IMR-90 (cell line): ENCODE results near the gene MOB1A. TPM values are rescaled to one million over a fixed set of nuclear protein-coding genes. Genes with fewer than 3 reads are reported as not detected.

ENCODE experiments used
- ATAC-seq: fragments of 200-7000 bp; cut with Tn5 transposase; 2 replicates; pipeline ENCODE4 v1.9.1; 2020; ENCODE audit warnings: low read depth, mild to moderate bottlenecking, moderate library complexity
- BruUV-seq: library from RNA; stranded (reverse); fragments of 400-500 nt; replicated peaks from 2 replicates; lab custom pipeline; 2021; lab: Mats Ljungman, UMichigan
- CTCF ChIA-PET: fragments of 300-600 bp; formaldehyde crosslinking; extraction: SDS; loops from one replicate; lab custom pipeline; 2021; ENCODE audit warnings: antibody characterized with exemption; lab: Yijun Ruan, JAX
- POLR2A ChIA-PET: fragments of 300-600 bp; sonication (Branson Sonifier 250); formaldehyde crosslinking; loops from one replicate; lab custom pipeline; 2022; ENCODE audit warnings: antibody characterized with exemption; ENCODE audit not compliant: unreplicated experiment; lab: Charles Lee
- DNase-seq: peaks from one replicate; pipeline ENCODE4 v3.0.0; 2013
- H2AFZ ChIP-seq: replicated peaks from 2 replicates; pipeline ENCODE3; 2013; ENCODE audit warnings: low read length, mild to moderate bottlenecking; ENCODE audit not compliant: poor library complexity
- H2AK5ac ChIP-seq: 2 replicates; pipeline ENCODE4 v1.6.1; 2013; ENCODE audit warnings: low read depth, low read length, inconsistent platforms
- H2AK9ac ChIP-seq: replicated peaks from 2 replicates; pipeline ENCODE3; 2013; ENCODE audit warnings: mild to moderate bottlenecking, low read depth, low read length, moderate library complexity; ENCODE audit not compliant: poor library complexity
- H2BK120ac ChIP-seq: 2 replicates; pipeline ENCODE4 v1.6.1; 2013; ENCODE audit warnings: low read depth, low read length, inconsistent platforms
- H2BK15ac ChIP-seq: 3 replicates; pipeline ENCODE4 v1.6.1; 2013; ENCODE audit warnings: low read depth, low read length, inconsistent platforms
- H2BK20ac ChIP-seq: 2 replicates; pipeline ENCODE4 v1.6.1; 2013; ENCODE audit warnings: low read depth, mild to moderate bottlenecking, inconsistent platforms, low read length, moderate library complexity
- H2BK5ac ChIP-seq: 2 replicates; pipeline ENCODE4 v1.6.1; 2013; ENCODE audit warnings: mild to moderate bottlenecking, low read depth, low read length, inconsistent platforms; ENCODE audit not compliant: poor library complexity, severe bottlenecking
- H3K14ac ChIP-seq: replicated peaks from 2 replicates; pipeline ENCODE4 v1.6.1; 2013; ENCODE audit warnings: low read depth, low read length, inconsistent platforms
- H3K18ac ChIP-seq: 2 replicates; pipeline ENCODE4 v1.6.1; 2013; ENCODE audit warnings: low read depth, low read length, control low read depth
- H3K23ac ChIP-seq: 2 replicates; pipeline ENCODE4 v1.6.1; 2013; ENCODE audit warnings: low read depth, low read length, inconsistent platforms
- H3K27ac ChIP-seq: 2 replicates; pipeline ENCODE4 v1.5.1; 2013; ENCODE audit warnings: mild to moderate bottlenecking, control low read depth, low read length; ENCODE audit not compliant: insufficient read depth
- H3K27me3 ChIP-seq: 2 replicates; pipeline ENCODE4 v1.6.1; 2013; ENCODE audit warnings: low read length; ENCODE audit not compliant: control insufficient read depth, insufficient read depth
- H3K36me3 ChIP-seq: 2 replicates; pipeline ENCODE4 v1.6.1; 2013; ENCODE audit warnings: low read length, mixed read lengths; ENCODE audit not compliant: control insufficient read depth, insufficient read depth
- H3K4ac ChIP-seq: 2 replicates; pipeline ENCODE4 v1.6.1; 2013; ENCODE audit warnings: low read depth, low read length, inconsistent platforms
- H3K4me1 ChIP-seq: 2 replicates; pipeline ENCODE4 v1.6.1; 2013; ENCODE audit warnings: low read length, mixed read lengths; ENCODE audit not compliant: control insufficient read depth, insufficient read depth
- H3K4me2 ChIP-seq: 2 replicates; pipeline ENCODE4 v1.6.1; 2013; ENCODE audit warnings: low read depth, mild to moderate bottlenecking, control low read depth, low read length, moderate library complexity
- H3K4me3 ChIP-seq: 2 replicates; pipeline ENCODE4 v1.5.1; 2013; ENCODE audit warnings: low read depth, mild to moderate bottlenecking, control low read depth, low read length, moderate library complexity; ENCODE audit not compliant: insufficient read depth
- H3K56ac ChIP-seq: 2 replicates; pipeline ENCODE4 v1.6.1; 2013; ENCODE audit warnings: low read length, inconsistent platforms; ENCODE audit not compliant: insufficient read depth; ENCODE audit errors: extremely low read depth
- H3K79me1 ChIP-seq, 2 experiments: 2 replicates each; pipeline ENCODE4 v1.6.1; 2013; ENCODE audit warnings: low read length in 2 of 2, inconsistent platforms in 1 of 2, low read depth in 1 of 2
- H3K9ac ChIP-seq: 2 replicates; pipeline ENCODE4 v1.6.1; 2013; ENCODE audit warnings: low read depth, low read length, control low read depth
- H3K9me1 ChIP-seq: 2 replicates; pipeline ENCODE4 v1.6.1; 2013; ENCODE audit warnings: low read length, inconsistent platforms; ENCODE audit not compliant: insufficient read depth
- H3K9me3 ChIP-seq: 2 replicates; pipeline ENCODE4 v1.6.1; 2013; ENCODE audit warnings: low read length; ENCODE audit not compliant: control insufficient read depth, insufficient read depth
- H4K20me1 ChIP-seq: 2 replicates; pipeline ENCODE4 v1.6.1; 2013; ENCODE audit warnings: low read length, inconsistent platforms; ENCODE audit not compliant: insufficient read depth
- H4K5ac ChIP-seq: 2 replicates; pipeline ENCODE4 v1.6.1; 2013; ENCODE audit warnings: mild to moderate bottlenecking, low read depth, low read length, control low read depth
- H4K8ac ChIP-seq, 2 experiments: 2 replicates each; pipeline ENCODE4 v1.6.1; 2013; ENCODE audit warnings: low read depth in 2 of 2, low read length in 2 of 2, control low read depth in 1 of 2, inconsistent platforms in 1 of 2
- H4K91ac ChIP-seq: 2 replicates; pipeline ENCODE4 v1.6.1; 2013; ENCODE audit warnings: low read depth, low read length, inconsistent platforms; ENCODE audit not compliant: insufficient read depth
- FOS ChIP-seq: fragments of 150-350 bp; IDR thresholded peaks from 2 replicates; pipeline ENCODE4 v1.6.1; 2016; ENCODE audit warnings: low read depth, low read length
- MAFK ChIP-seq: IDR thresholded peaks from 2 replicates; pipeline ENCODE4 v1.6.1; 2012; ENCODE audit warnings: low read depth, low read length, improper control_type of control experiment
- MAZ ChIP-seq: IDR thresholded peaks from 2 replicates; pipeline ENCODE4 v1.6.1; 2012; ENCODE audit warnings: low read depth, mild to moderate bottlenecking, low read length, improper control_type of control experiment, moderate library complexity, borderline replicate concordance
- POLR2A ChIP-seq: IDR thresholded peaks from 2 replicates; pipeline ENCODE4 v1.6.1; 2012; ENCODE audit warnings: mild to moderate bottlenecking, low read depth, low read length
- RAD21 ChIP-seq: IDR thresholded peaks from 2 replicates; pipeline ENCODE4 v1.6.1; 2012; ENCODE audit warnings: low read length, improper control_type of control experiment
- SMC3 ChIP-seq: fragments of 150-350 bp; IDR thresholded peaks from 2 replicates; pipeline ENCODE4 v1.6.1; 2016; ENCODE audit warnings: low read depth, mild to moderate bottlenecking, antibody characterized with exemption, low read length, moderate library complexity
- USF2 ChIP-seq: fragments of 150-350 bp; IDR thresholded peaks from 2 replicates; pipeline ENCODE4 v1.6.1; 2017; ENCODE audit warnings: mild to moderate bottlenecking, antibody characterized with exemption, low read length, low read depth
- WGBS, 2 experiments: methylation state at CpG; one replicate each; pipeline versions ENCODE4 v1.1.5 to v1.1.7; 2013; ENCODE audit warnings: missing lambda C conversion rate in 2 of 2; ENCODE audit not compliant: insufficient read length in 1 of 2; ENCODE audit errors: extremely low coverage in 2 of 2; 5-methylcytosine and 5-hydroxymethylcytosine counted together
- dilution Hi-C: fragments of 300-500 bp; cut with HindIII; formaldehyde crosslinking; loops from one replicate; pipeline ENCODE4 v1.14.3; 2018; ENCODE audit warnings: low sequenced_read_pairs; ENCODE audit not compliant: unreplicated experiment
- in situ Hi-C: fragments of 300-500 bp; cut with MboI; formaldehyde crosslinking; loops from 3 replicates; pipeline ENCODE4 v1.14.3; 2019; ENCODE audit warnings: low sequenced_read_pairs, inconsistent platforms, mixed read lengths
- intact Hi-C: fragments of 100-400 bp; cut with micrococcal nuclease; formaldehyde crosslinking; loops from 2 replicates; pipeline ENCODE4 v1.10.0; 2022
- polyA plus RNA-seq, 3 experiments: library from polyadenylated mRNA; depleted of rRNA; stranded (reverse); fragments of >200 nt; gene quantifications; 2 replicates each; pipeline ENCODE4 v1.2.3, GENCODE V29; 2012; ENCODE audit warnings: low replicate concordance in 1 of 3
- total RNA-seq: library from RNA; depleted of rRNA; stranded (reverse); fragments of >200 nt; gene quantifications from 2 replicates; pipeline ENCODE4 v1.2.3, GENCODE V29; 2012
- TF ChIP-seq, protein P1 (sequence below): fragments of 150-350 bp; IDR thresholded peaks from 2 replicates; pipeline ENCODE4 v1.6.1; 2016; ENCODE audit warnings: low read depth, mild to moderate bottlenecking, low read length, moderate library complexity, borderline replicate concordance
- TF ChIP-seq, protein P2 (sequence below): conservative IDR thresholded peaks from 2 replicates; pipeline ENCODE4 v1.5.1; 2012; ENCODE audit warnings: mild to moderate bottlenecking, low read depth, low read length, improper control_type of control experiment

Gene MOB1A
- total and polyA plus RNA-seq, 2 of the 4 experiments (the other 2 are of a cell fraction) = 21.0 to 60.8 TPM

GRCh38 chr2:74194799-74195198 is 16.1 kb upstream of the MOB1A start:
- BruUV-seq = no TSS peak
- no peak for ATAC-seq
- no peak overlapping the region for H2AFZ ChIP-seq
- DNase-seq = no peak
- peaks cover 7% of the 10 kb centered on the region for H4K20me1 ChIP-seq
- no peak overlapping the region for H3K18ac ChIP-seq
- H2BK120ac ChIP-seq = no peak overlapping the region
- H3K27me3 ChIP-seq = peaks cover 6% of the 10 kb centered on the region
- no peak overlapping the region for H2AK5ac ChIP-seq
- H3K23ac ChIP-seq = no peak overlapping the region
- no peaks in the 10 kb centered on the region for H3K36me3 ChIP-seq
- no peak overlapping the region for H3K4me3 ChIP-seq
- in situ Hi-C loops = no loop called here
- intact Hi-C loops = no loop called here
- H2BK20ac ChIP-seq = no peak overlapping the region
- H3K14ac ChIP-seq = no peak overlapping the region
- no CpG with 5 or more reads among the region's 1 CpG for whole genome bisulfite sequencing, 2 experiments
- no peak overlapping the region for H3K27ac ChIP-seq
- H2BK15ac ChIP-seq = no peak overlapping the region
- H2BK5ac ChIP-seq = no peak overlapping the region
- no peak overlapping the region for H3K4ac ChIP-seq
- no peak overlapping the region for H2AK9ac ChIP-seq
- no peak overlapping the region for H3K4me2 ChIP-seq
- no peak for TF ChIP-seq USF2
- TF ChIP-seq MAFK = no peak
- TF ChIP-seq POLR2A = no peak
- TF ChIP-seq, protein P1, sequence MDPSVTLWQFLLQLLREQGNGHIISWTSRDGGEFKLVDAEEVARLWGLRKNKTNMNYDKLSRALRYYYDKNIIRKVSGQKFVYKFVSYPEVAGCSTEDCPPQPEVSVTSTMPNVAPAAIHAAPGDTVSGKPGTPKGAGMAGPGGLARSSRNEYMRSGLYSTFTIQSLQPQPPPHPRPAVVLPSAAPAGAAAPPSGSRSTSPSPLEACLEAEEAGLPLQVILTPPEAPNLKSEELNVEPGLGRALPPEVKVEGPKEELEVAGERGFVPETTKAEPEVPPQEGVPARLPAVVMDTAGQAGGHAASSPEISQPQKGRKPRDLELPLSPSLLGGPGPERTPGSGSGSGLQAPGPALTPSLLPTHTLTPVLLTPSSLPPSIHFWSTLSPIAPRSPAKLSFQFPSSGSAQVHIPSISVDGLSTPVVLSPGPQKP = no peak
- TF ChIP-seq FOS = no peak
- TF ChIP-seq SMC3 = no peak
- TF ChIP-seq RAD21 = no peak
- TF ChIP-seq, protein P2, sequence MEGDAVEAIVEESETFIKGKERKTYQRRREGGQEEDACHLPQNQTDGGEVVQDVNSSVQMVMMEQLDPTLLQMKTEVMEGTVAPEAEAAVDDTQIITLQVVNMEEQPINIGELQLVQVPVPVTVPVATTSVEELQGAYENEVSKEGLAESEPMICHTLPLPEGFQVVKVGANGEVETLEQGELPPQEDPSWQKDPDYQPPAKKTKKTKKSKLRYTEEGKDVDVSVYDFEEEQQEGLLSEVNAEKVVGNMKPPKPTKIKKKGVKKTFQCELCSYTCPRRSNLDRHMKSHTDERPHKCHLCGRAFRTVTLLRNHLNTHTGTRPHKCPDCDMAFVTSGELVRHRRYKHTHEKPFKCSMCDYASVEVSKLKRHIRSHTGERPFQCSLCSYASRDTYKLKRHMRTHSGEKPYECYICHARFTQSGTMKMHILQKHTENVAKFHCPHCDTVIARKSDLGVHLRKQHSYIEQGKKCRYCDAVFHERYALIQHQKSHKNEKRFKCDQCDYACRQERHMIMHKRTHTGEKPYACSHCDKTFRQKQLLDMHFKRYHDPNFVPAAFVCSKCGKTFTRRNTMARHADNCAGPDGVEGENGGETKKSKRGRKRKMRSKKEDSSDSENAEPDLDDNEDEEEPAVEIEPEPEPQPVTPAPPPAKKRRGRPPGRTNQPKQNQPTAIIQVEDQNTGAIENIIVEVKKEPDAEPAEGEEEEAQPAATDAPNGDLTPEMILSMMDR = no peak
- no peak for TF ChIP-seq MAZ
- peaks cover 3 to 12% of the 10 kb centered on the region in 2 experiments; a peak in 3 of 4 replicates for H3K79me1 ChIP-seq
- H3K9me3 ChIP-seq = no peaks in the 10 kb centered on the region
- ChIA-PET CTCF (no interaction called here), POLR2A (no interaction called here)
- dilution Hi-C loops = no loop called here
- no peak overlapping the region for H4K91ac ChIP-seq
- H3K9me1 ChIP-seq = 0 out of 2 replicates have a peak, but pooled peaks cover 3% of the 10 kb centered on the region
- H3K4me1 ChIP-seq = no peaks in the 10 kb centered on the region; the same call in 1 of the 2 replicates
- H4K5ac ChIP-seq = no peak overlapping the region
- H3K56ac ChIP-seq = no peak overlapping the region
- H3K9ac ChIP-seq = no peak overlapping the region
- no peak overlapping the region for H4K8ac ChIP-seq
